HepG2 (cell line): ENCODE measurements around the gene TSTD1. TPM values are rescaled to one million over a fixed set of nuclear protein-coding genes. Genes with fewer than 3 reads are reported as not detected.

Source experiments
- ATAC-seq: fragments of 200-7000 bp; cut with Tn5 transposase; 3 replicates; pipeline ENCODE4 v1.9.1; 2020; ENCODE audit warnings: mild to moderate bottlenecking, moderate library complexity
- BruUV-seq: library from RNA; stranded (reverse); fragments of 400-500 nt; replicated peaks from 2 replicates; lab custom pipeline; 2021; lab: Mats Ljungman, UMichigan
- CTCF ChIA-PET: fragments of 300-600 bp; formaldehyde crosslinking; extraction: SDS; loops from one replicate; lab custom pipeline; 2021; ENCODE audit warnings: low total read pairs, inconsistent platforms, low intra/inter-chr PET ratio; lab: Yijun Ruan, JAX
- POLR2A ChIA-PET: fragments of 350-600 bp; sonication (Branson Sonifier 250); formaldehyde crosslinking; loops from one replicate; lab custom pipeline; 2020; ENCODE audit warnings: antibody characterized with exemption, inconsistent platforms; lab: Yijun Ruan, JAX
- DNase-seq: peaks from one replicate; pipeline ENCODE4 v3.0.0-alpha.2; 2015; ENCODE audit warnings: low spot score
- FAIRE-seq: peaks from 3 replicates; lab custom pipeline; 2011; peaks lifted over from hg19 to GRCh38; lab: Jason Lieb, UNC
- H2AFZ ChIP-seq: one replicate; pipeline ENCODE4 v1.6.1; 2011; ENCODE audit warnings: low read length, inconsistent platforms
- H3K27ac ChIP-seq: fragments of 300-600 bp; 3 replicates; pipeline ENCODE4 v1.8.0; 2011; ENCODE audit warnings: mixed run types, mild to moderate bottlenecking, mixed read lengths, low read length, inconsistent platforms; ENCODE audit not compliant: insufficient read depth; ENCODE audit errors: extremely low read length
- H3K27me3 ChIP-seq, 2 experiments: fragments of 200-600 bp in 1 of 2; 2 replicates in 1 of 2; 3 replicates in 1 of 2; pipeline versions ENCODE4 v1.6.0 to v1.8.0; 2011; ENCODE audit warnings: low read length in 2 of 2, mild to moderate bottlenecking in 2 of 2, moderate library complexity in 2 of 2, inconsistent platforms in 1 of 2; ENCODE audit not compliant: insufficient read depth in 2 of 2, control insufficient read depth in 1 of 2
- H3K36me3 ChIP-seq, 2 experiments: fragments of 200-600 bp in 1 of 2; replicated peaks in 1 of 2; 2 replicates in 1 of 2; 3 replicates in 1 of 2; pipeline versions ENCODE4 v1.5.1 to v1.8.0; 2011; ENCODE audit warnings: low read length in 2 of 2, inconsistent platforms in 1 of 2; ENCODE audit not compliant: insufficient read depth in 2 of 2, control insufficient read depth in 1 of 2
- H3K4me1 ChIP-seq: 2 replicates; pipeline ENCODE4 v1.5.1; 2012; ENCODE audit warnings: low read length, inconsistent platforms; ENCODE audit not compliant: insufficient read depth
- H3K4me2 ChIP-seq: 2 replicates; pipeline ENCODE4 v1.6.0; 2011; ENCODE audit warnings: low read depth, low read length, inconsistent platforms
- H3K4me3 ChIP-seq, 3 experiments: fragments of 200-600 bp in 1 of 3; sonication (generic), shearing (Covaris generic) in 1 of 3; replicated peaks in 1 of 3; 2 replicates each; pipeline ENCODE4 v1.5.1; 2011 to 2016; ENCODE audit warnings: low read length in 3 of 3, inconsistent platforms in 2 of 3, low read depth in 2 of 3, mild to moderate bottlenecking in 2 of 3, control low read depth in 1 of 3, mixed read lengths in 1 of 3; ENCODE audit not compliant: insufficient read depth in 1 of 3
- H3K79me2 ChIP-seq: one replicate; pipeline ENCODE4 v1.6.1; 2011; ENCODE audit warnings: low read length, inconsistent platforms; ENCODE audit not compliant: insufficient read depth
- H3K9ac ChIP-seq: 2 replicates; pipeline ENCODE4 v1.6.0; 2011; ENCODE audit warnings: mild to moderate bottlenecking, low read depth, low read length, inconsistent platforms; ENCODE audit not compliant: insufficient read depth
- H3K9me3 ChIP-seq: 2 replicates; pipeline ENCODE4 v1.5.1; 2012; ENCODE audit warnings: mild to moderate bottlenecking, low read length
- H4K20me1 ChIP-seq: 2 replicates; pipeline ENCODE4 v1.6.0; 2011; ENCODE audit warnings: inconsistent platforms, mild to moderate bottlenecking, low read length, moderate library complexity; ENCODE audit not compliant: insufficient read depth
- ELF3 ChIP-seq: IDR thresholded peaks from 2 replicates; pipeline ENCODE4 v1.6.1; 2016; ENCODE audit warnings: missing genetic modification reagents, missing compliant biosample characterization
- ETV5 ChIP-seq: IDR thresholded peaks from 2 replicates; pipeline ENCODE4 v1.6.1; 2018; ENCODE audit warnings: missing biosample characterization, missing genetic modification reagents, inconsistent platforms, borderline replicate concordance
- KDM2A ChIP-seq: sonication (generic); formaldehyde crosslinking; IDR thresholded peaks from 2 replicates; pipeline ENCODE4 v1.4.0; 2020; ENCODE audit warnings: low read depth, missing genetic modification reagents, borderline replicate concordance
- MXI1 ChIP-seq: IDR thresholded peaks from 3 replicates; pipeline ENCODE4 v1.6.1; 2012; ENCODE audit warnings: low read depth, low read length, inconsistent platforms, borderline replicate concordance
- PHF21A ChIP-seq: sonication (generic); formaldehyde crosslinking; IDR thresholded peaks from 2 replicates; pipeline ENCODE4 v1.5.0; 2020; ENCODE audit warnings: mild to moderate bottlenecking, missing genetic modification reagents
- SKI ChIP-seq: fragments of 450-650 bp; IDR thresholded peaks from one replicate; pipeline ENCODE4 v1.6.1; 2018; ENCODE audit warnings: mild to moderate bottlenecking; ENCODE audit not compliant: partially characterized antibody
- TBX2 ChIP-seq: sonication (generic); formaldehyde crosslinking; IDR thresholded peaks from 2 replicates; pipeline ENCODE4 v1.5.0; 2020; ENCODE audit warnings: missing genetic modification reagents, mild to moderate bottlenecking, borderline replicate concordance
- ZMYM4 ChIP-seq: sonication (generic); formaldehyde crosslinking; IDR thresholded peaks from 2 replicates; pipeline ENCODE4 v1.8.1; 2023; ENCODE audit warnings: mild to moderate bottlenecking, missing genetic modification reagents
- ZNF335 ChIP-seq: sonication (generic); formaldehyde crosslinking; IDR thresholded peaks from 2 replicates; pipeline ENCODE4 v1.4.0; 2020; ENCODE audit warnings: missing genetic modification reagents
- ZNF605 ChIP-seq: sonication (generic); formaldehyde crosslinking; IDR thresholded peaks from 2 replicates; pipeline ENCODE4 v1.8.0; 2022; ENCODE audit warnings: mild to moderate bottlenecking, missing genetic modification reagents
- ZNF746 ChIP-seq: sonication (generic); formaldehyde crosslinking; IDR thresholded peaks from 2 replicates; pipeline ENCODE4 v1.8.0; 2022; ENCODE audit warnings: mild to moderate bottlenecking, missing genetic modification reagents
- ZNF780A ChIP-seq: sonication (generic); formaldehyde crosslinking; IDR thresholded peaks from 2 replicates; pipeline ENCODE4 v1.8.0; 2022; ENCODE audit warnings: mild to moderate bottlenecking, missing genetic modification reagents, moderate library complexity
- ZSCAN20 ChIP-seq: sonication (generic); formaldehyde crosslinking; IDR thresholded peaks from 2 replicates; pipeline ENCODE4 v1.4.0; 2020; ENCODE audit warnings: missing genetic modification reagents, mild to moderate bottlenecking, borderline replicate concordance
- WGBS: methylation state at CpG from one replicate; pipeline ENCODE4 v1.1.6; 2017; ENCODE audit warnings: low lambda C conversion rate; 5-methylcytosine and 5-hydroxymethylcytosine counted together
- in situ Hi-C: cut with HindIII; loops from 2 replicates; pipeline ENCODE4 v1.10.0; 2017; ENCODE audit warnings: low pct_unique_long_range_greater_than_20kb; ENCODE audit not compliant: extremely low pct_ligation_motif_present
- intact Hi-C: fragments of 100-400 bp; cut with micrococcal nuclease; formaldehyde crosslinking; loops from one replicate; pipeline ENCODE4 v1.10.0; 2022; ENCODE audit not compliant: unreplicated experiment
- polyA plus RNA-seq, 8 experiments: library from polyadenylated mRNA; depleted of rRNA in 3 of 8; stranded (reverse) in 7 of 8; unstranded in 1 of 8; fragments of >200 nt; fragmentation: Illumina TruSeq in 4 of 8; extraction: Trizol in 4 of 8; gene quantifications; 2 replicates each; pipeline versions ENCODE4 v1.2.1 to v1.2.3, GENCODE V29; 2011 to 2016; ENCODE audit warnings: low read depth in 4 of 8, missing spikeins in 1 of 8, mixed read lengths in 1 of 8; ENCODE audit not compliant: insufficient read depth in 1 of 8
- total RNA-seq, 5 experiments: library from RNA; depleted of rRNA; stranded (reverse); fragments of >200 nt; fragmentation: Illumina TruSeq; extraction: Trizol; gene quantifications; 2 replicates each; pipeline ENCODE4 v1.2.3, GENCODE V29; 2016; ENCODE audit warnings: low read depth in 1 of 5
- TF ChIP-seq, protein P1 (sequence below), 2 experiments: fragments of 450-650 bp in 1 of 2; sonication (generic) in 1 of 2; formaldehyde crosslinking in 1 of 2; IDR thresholded peaks; 2 replicates each; pipeline versions ENCODE4 v1.6.1 to v1.8.0; 2016 to 2022; ENCODE audit warnings: antibody characterized with exemption in 1 of 2, mild to moderate bottlenecking in 1 of 2, missing genetic modification reagents in 1 of 2

Gene TSTD1
- total and polyA plus RNA-seq, 2 of the 13 experiments (the other 11 are each of a cell fraction or from before 2014, with no cell fraction given) = 0.15 to 0.31 TPM

DNA sequence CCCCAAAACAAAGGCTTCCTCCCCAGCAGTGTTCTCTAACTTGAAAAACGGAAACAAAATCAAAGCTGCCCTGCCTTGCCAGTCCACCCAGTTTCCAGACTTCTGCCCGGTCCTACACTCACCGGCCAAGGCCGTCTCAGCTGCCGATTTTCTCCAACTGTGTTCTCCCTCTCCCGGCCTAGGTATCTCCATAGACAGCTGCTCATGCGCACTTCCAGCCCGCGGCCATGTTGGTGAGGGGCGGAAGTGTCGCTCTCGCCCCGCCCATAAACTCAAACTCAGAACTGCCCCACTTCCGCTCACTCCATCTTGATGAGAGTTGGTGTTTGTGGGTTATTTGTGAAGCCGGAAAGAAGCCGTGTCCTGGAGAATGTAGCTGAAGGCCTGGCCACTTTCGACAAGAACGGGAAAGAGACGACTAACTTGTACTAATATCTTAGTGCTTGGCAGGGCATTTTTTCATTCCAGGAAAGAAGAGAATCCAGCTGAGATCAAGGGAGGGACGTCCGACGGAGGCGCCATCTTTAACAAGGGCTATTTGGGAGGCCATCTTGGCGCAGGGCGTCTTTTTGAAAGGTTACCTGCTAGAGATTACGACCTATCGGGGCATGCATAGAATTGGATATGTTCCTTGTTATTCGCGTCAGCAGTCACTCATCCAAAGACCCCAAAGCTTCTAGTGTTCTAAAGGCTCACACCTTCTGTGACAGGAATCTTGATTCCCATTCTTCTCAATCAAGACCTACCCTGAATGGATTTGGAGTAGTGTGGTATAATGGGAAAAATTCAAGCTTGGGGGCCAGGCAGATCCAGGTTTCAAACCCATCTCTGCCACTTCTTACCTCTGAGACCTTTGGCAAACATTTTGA lies 7.2 kb upstream of the TSTD1 start, which contains the start of gene USF1:
Gene USF1, minus strand, starts transcription at position 242 of the 869 bp plus-strand sequence. CDS start 2,702 bp downstream, outside the sequence.
- 1% methylated on average over 18 of the region's 29 CpGs for WGBS
- Histone ChIP-seq H3K36me3 (peaks cover 8 to 22% of the 10 kb centered on the region in 2 experiments), H3K27me3 (no peaks in the 10 kb centered on the region; a peak in 2 of 5 replicates), H2AFZ (peak within 1 kb of the TSS; percentile 98), H4K20me1 (no peaks in the 10 kb centered on the region), H3K27ac (peak within 1 kb of the TSS; percentile 94), H3K4me3 (peak within 1 kb of the TSS; percentile 78 to 84 (median 79)), H3K4me1 (peaks cover 20% of the 10 kb centered on the region), H3K79me2 (peaks cover 13% of the 10 kb centered on the region), H3K9me3 (no peaks in the 10 kb centered on the region), H3K9ac (peak within 1 kb of the TSS; percentile 87), H3K4me2 (peak within 1 kb of the TSS; percentile 85)
- BruUV-seq = TSS peak; percentile 91
- DNase-seq (peak; percentile 92), FAIRE-seq (peak; percentile 80), ATAC-seq (peak; percentile 85)
- in situ Hi-C loops (no loop called here), intact Hi-C loops (loop anchor here (2.0 kb wide), 1 partner anchor 49 kb away; no protein-coding TSS in a partner anchor)
- CTCF ChIA-PET = no interaction called here
- POLR2A ChIA-PET = interaction anchor here (0.7 to 4.3 kb wide), 17 partner anchors 9 to 203 kb away, joined by 3 to 60 read pairs (median 5); partner anchors contain the start of genes APOA2, ARHGAP30, B4GALT3 and DEDD
- TF ChIP-seq KDM2A (CRISPR knock-in tag) (peak; percentile 73), MXI1 (peak; percentile 56; the same call in 1 of the 3 replicates), PHF21A (0 out of 2 replicates have a peak, but pooled peaks have one; percentile 45), ELF3 (CRISPR knock-in tag) (peak; percentile 36; the same call in 1 of the 2 replicates), ZNF605 (peak; percentile 79), SKI (no peak), ZMYM4 (peak; percentile 81), ZNF780A (CRISPR knock-in tag) (no peak), ZNF335 (0 out of 2 replicates have a peak, but pooled peaks have one; percentile 21), ZSCAN20 (CRISPR knock-in tag) (no peak; the same call in 1 of the 2 replicates), ETV5 (peak; percentile 54; the same call in 1 of the 2 replicates), ZNF746 (CRISPR knock-in tag) (peak; percentile 68; the same call in 1 of the 2 replicates), TBX2 (peak; percentile 57)
- TF ChIP-seq, protein P1, sequence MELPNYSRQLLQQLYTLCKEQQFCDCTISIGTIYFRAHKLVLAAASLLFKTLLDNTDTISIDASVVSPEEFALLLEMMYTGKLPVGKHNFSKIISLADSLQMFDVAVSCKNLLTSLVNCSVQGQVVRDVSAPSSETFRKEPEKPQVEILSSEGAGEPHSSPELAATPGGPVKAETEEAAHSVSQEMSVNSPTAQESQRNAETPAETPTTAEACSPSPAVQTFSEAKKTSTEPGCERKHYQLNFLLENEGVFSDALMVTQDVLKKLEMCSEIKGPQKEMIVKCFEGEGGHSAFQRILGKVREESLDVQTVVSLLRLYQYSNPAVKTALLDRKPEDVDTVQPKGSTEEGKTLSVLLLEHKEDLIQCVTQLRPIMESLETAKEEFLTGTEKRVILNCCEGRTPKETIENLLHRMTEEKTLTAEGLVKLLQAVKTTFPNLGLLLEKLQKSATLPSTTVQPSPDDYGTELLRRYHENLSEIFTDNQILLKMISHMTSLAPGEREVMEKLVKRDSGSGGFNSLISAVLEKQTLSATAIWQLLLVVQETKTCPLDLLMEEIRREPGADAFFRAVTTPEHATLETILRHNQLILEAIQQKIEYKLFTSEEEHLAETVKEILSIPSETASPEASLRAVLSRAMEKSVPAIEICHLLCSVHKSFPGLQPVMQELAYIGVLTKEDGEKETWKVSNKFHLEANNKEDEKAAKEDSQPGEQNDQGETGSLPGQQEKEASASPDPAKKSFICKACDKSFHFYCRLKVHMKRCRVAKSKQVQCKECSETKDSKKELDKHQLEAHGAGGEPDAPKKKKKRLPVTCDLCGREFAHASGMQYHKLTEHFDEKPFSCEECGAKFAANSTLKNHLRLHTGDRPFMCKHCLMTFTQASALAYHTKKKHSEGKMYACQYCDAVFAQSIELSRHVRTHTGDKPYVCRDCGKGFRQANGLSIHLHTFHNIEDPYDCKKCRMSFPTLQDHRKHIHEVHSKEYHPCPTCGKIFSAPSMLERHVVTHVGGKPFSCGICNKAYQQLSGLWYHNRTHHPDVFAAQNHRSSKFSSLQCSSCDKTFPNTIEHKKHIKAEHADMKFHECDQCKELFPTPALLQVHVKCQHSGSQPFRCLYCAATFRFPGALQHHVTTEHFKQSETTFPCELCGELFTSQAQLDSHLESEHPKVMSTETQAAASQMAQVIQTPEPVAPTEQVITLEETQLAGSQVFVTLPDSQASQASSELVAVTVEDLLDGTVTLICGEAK (IDR thresholded peaks at IDR 0.05) = peak; percentile 83
- TF ChIP-seq, protein P1 (CRISPR knock-in tag; IDR thresholded peaks at IDR 0.05) = peak; percentile 45
